Neural progenitor cell (in vitro differentiated cells): ENCODE data around the gene GOLGA8F. TPM values are rescaled to one million over a fixed set of nuclear protein-coding genes. Genes with fewer than 3 reads are reported as not detected.
"Not testable (repeated sequence)": the region's sequence is repeated elsewhere in the genome, so short reads cannot be mapped to it uniquely, and the experiment has no call there.

Source experiments
- DNase-seq: peaks from one replicate; pipeline ENCODE4 v3.0.0-alpha.2; 2016; ENCODE audit warnings: low spot score
- H2AFZ ChIP-seq: fragments of 200-600 bp; sonication (generic); replicated peaks from 2 replicates; pipeline ENCODE4 v1.6.1; 2016; ENCODE audit warnings: antibody characterized with exemption
- H3F3A ChIP-seq: fragments of 200-600 bp; sonication (generic); 2 replicates; pipeline ENCODE4 v1.6.1; 2016; ENCODE audit warnings: antibody characterized with exemption, low read depth
- H3K27ac ChIP-seq: fragments of 200-600 bp; sonication (generic); 2 replicates; pipeline ENCODE4 v1.5.1; 2016; ENCODE audit warnings: mild to moderate bottlenecking
- H3K27me3 ChIP-seq: fragments of 200-600 bp; sonication (generic); 2 replicates; pipeline ENCODE4 v1.6.1; 2016; ENCODE audit warnings: mild to moderate bottlenecking, moderate library complexity
- H3K36me3 ChIP-seq: fragments of 200-600 bp; sonication (generic); 2 replicates; pipeline ENCODE4 v1.5.1; 2016
- H3K4me1 ChIP-seq: fragments of 200-600 bp; sonication (generic); 2 replicates; pipeline ENCODE4 v1.6.1; 2016; ENCODE audit warnings: mixed run types
- H3K4me2 ChIP-seq: fragments of 200-600 bp; sonication (generic); 2 replicates; pipeline ENCODE4 v1.6.1; 2016
- H3K4me3 ChIP-seq: fragments of 200-600 bp; sonication (generic); 2 replicates; pipeline ENCODE4 v1.5.1; 2016
- H3K79me2 ChIP-seq: fragments of 200-600 bp; sonication (generic); 2 replicates; pipeline ENCODE4 v1.6.1; 2016; ENCODE audit warnings: low read depth
- H3K9ac ChIP-seq: fragments of 200-600 bp; sonication (generic); 2 replicates; pipeline ENCODE4 v1.6.1; 2016
- H3K9me3 ChIP-seq: fragments of 200-600 bp; sonication (generic); 2 replicates; pipeline ENCODE4 v1.5.1; 2016; ENCODE audit warnings: low read depth
- H4K20me1 ChIP-seq: fragments of 200-600 bp; sonication (generic); 2 replicates; pipeline ENCODE4 v1.6.1; 2016; ENCODE audit warnings: low read depth
- H3K27ac Mint-ChIP-seq: 3 replicates; pipeline ENCODE4 v1.8.0; 2021; ENCODE audit warnings: mixed read lengths
- H3K27me3 Mint-ChIP-seq: 2 replicates; pipeline ENCODE4 v1.8.0; 2022; ENCODE audit warnings: low read depth, mild to moderate bottlenecking, inconsistent platforms, moderate library complexity, mixed read lengths; ENCODE audit not compliant: insufficient read depth
- H3K36me3 Mint-ChIP-seq: 3 replicates; pipeline ENCODE4 v1.8.0; 2021; ENCODE audit warnings: mixed read lengths
- H3K4me1 Mint-ChIP-seq: 3 replicates; pipeline ENCODE4 v1.8.0; 2021; ENCODE audit warnings: mixed read lengths
- H3K4me3 Mint-ChIP-seq: 3 replicates; pipeline ENCODE4 v1.8.0; 2021; ENCODE audit warnings: mild to moderate bottlenecking, moderate library complexity, mixed read lengths
- H3K9me3 Mint-ChIP-seq: 3 replicates; pipeline ENCODE4 v1.8.0; 2020; ENCODE audit warnings: mixed read lengths
- total RNA-seq: library from RNA; depleted of rRNA; stranded (reverse); fragments of >200 nt; gene quantifications from 2 replicates; pipeline ENCODE4 v1.2.3, GENCODE V29; 2015; ENCODE audit warnings: low replicate concordance

Gene GOLGA8F, protein sequence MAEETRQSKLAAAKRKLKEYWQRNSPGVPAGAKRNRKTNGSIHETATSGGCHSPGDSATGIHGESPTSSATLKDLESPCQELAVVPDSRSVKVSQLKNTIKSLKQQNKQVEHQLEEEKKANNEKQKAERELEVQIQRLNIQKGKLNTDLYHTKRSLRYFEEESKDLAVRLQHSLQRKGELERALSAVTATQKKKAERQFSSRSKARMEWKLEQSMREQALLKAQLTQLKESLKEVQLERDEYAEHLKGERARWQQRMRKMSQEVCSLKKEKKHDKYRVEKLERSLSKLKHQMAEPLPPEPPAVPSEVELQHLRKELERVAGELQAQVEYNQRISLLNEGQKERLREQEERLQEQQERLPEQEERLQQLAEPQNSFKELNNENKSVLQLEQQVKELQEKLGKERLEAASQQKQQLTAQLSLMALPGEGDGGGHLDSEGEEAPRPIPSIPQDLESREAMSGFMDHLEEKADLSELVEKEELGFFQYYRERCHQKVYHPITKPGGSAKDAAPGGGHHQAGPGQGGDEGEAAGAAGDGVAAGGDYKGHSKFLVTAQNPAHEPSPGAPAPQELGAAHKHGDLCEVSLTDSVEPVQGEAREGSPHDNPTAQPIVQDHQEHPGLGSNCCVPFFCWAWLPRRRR
- total RNA-seq: not detected in 2 replicates

DNA sequence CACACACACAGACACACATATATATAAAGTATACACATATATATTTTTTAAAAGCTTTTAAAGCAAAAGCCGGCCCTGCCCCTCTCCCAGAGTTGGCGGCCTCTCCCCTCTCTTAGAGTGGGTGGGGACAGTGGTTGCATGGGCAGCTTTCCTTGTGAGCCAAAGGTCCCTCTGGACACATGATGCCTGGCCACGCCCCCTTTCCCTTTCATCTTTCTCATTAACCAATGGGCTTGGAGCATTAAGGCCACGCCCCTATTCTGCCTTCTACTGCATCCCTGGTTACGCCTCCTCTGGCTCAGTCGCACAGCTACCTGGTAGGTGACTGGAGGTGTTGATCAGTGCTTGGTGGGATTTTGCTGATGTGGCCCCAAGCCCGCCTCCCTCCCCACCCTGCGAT lies at the start of gene GOLGA8F:
Gene GOLGA8F, plus strand, starts transcription at position 301 of the 400 bp plus-strand sequence. Its CDS starts 98 bp downstream, at position 399.
- H3F3A ChIP-seq, H3K36me3 ChIP-seq, H3K27me3 ChIP-seq, H3K27ac ChIP-seq, H3K4me1 Mint-ChIP-seq, H3K79me2 ChIP-seq, DNase-seq, H3K4me1 ChIP-seq, H4K20me1 ChIP-seq, H3K4me2 ChIP-seq, H3K9me3 ChIP-seq, H2AFZ ChIP-seq, H3K9me3 Mint-ChIP-seq, H3K4me3 ChIP-seq, H3K4me3 Mint-ChIP-seq, H3K9ac ChIP-seq, H3K36me3 Mint-ChIP-seq, H3K27me3 Mint-ChIP-seq, H3K27ac Mint-ChIP-seq: not testable (repeated sequence)

GRCh38 chr15:28357984-28358383 lies 20.5 kb upstream of the GOLGA8F start, which contains the start of gene GOLGA6L24:
TSS of gene GOLGA6L24 (minus strand) at chr15:28358084. CDS start at chr15:28358023, 61 bp downstream.
- not testable (repeated sequence) for DNase-seq, H3K36me3 ChIP-seq, H3K4me1 ChIP-seq, H3K9ac ChIP-seq, H3K36me3 Mint-ChIP-seq, H3K27me3 Mint-ChIP-seq, H2AFZ ChIP-seq, H3K4me1 Mint-ChIP-seq, H3K9me3 Mint-ChIP-seq, H3F3A ChIP-seq, H3K27ac ChIP-seq, H3K27ac Mint-ChIP-seq, H3K79me2 ChIP-seq, H4K20me1 ChIP-seq, H3K4me3 Mint-ChIP-seq, H3K9me3 ChIP-seq, H3K4me2 ChIP-seq, H3K27me3 ChIP-seq, H3K4me3 ChIP-seq

DNA sequence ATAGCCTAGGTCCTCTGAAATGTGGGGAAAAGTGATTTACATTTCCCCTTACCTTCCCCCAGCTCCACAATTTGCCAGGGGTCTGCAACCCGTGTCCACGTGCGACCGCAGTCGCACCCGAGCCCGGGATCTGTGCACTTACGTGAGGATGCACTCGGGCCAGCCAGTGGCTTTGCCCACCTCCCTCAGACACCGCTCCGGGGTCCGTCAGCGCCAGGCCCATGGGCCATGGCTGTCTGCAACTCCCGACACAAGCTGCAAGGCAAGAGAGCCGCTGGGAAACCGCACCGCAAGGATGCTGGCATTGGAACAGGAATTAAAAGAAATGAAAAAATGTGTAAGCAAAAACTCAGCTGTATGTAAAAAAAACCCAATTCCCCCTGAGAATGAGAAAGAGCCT lies 13.0 kb upstream of the GOLGA8F start:
- not testable (repeated sequence) for H3K27ac ChIP-seq, DNase-seq, H4K20me1 ChIP-seq, H3K27me3 ChIP-seq, H3K27me3 Mint-ChIP-seq, H3K9me3 ChIP-seq, H3K4me3 ChIP-seq, H3K9me3 Mint-ChIP-seq, H3K4me1 ChIP-seq, H3K36me3 Mint-ChIP-seq, H3K36me3 ChIP-seq, H3K9ac ChIP-seq, H3F3A ChIP-seq, H3K4me2 ChIP-seq, H3K4me1 Mint-ChIP-seq, H3K27ac Mint-ChIP-seq, H3K79me2 ChIP-seq, H3K4me3 Mint-ChIP-seq, H2AFZ ChIP-seq

- H3K36me3 ChIP-seq, H3F3A ChIP-seq, H2AFZ ChIP-seq, H3K4me1 Mint-ChIP-seq, H3K4me3 Mint-ChIP-seq, H3K27ac Mint-ChIP-seq, H3K79me2 ChIP-seq, H3K4me1 ChIP-seq, H4K20me1 ChIP-seq, H3K27me3 Mint-ChIP-seq, H3K4me3 ChIP-seq, H3K27ac ChIP-seq, DNase-seq, H3K27me3 ChIP-seq, H3K9me3 ChIP-seq, H3K9ac ChIP-seq, H3K9me3 Mint-ChIP-seq, H3K4me2 ChIP-seq, H3K36me3 Mint-ChIP-seq: not testable (repeated sequence)
These were observed 1.6 kb downstream of the GOLGA8F start for GRCh38 chr15:28380053-28380452.

- not testable (repeated sequence) for H3K9me3 Mint-ChIP-seq, H3K4me1 Mint-ChIP-seq, H3K36me3 ChIP-seq
These were observed 17.6 kb downstream of the GOLGA8F start for GRCh38 chr15:28396022-28396421.

GRCh38 chr15:28402774-28403435 lies 24.4 kb downstream of the GOLGA8F start:
- not testable (repeated sequence) for H3K4me3 ChIP-seq, H3K9me3 Mint-ChIP-seq, H3K9me3 ChIP-seq, H3K9ac ChIP-seq, H3K27ac ChIP-seq, H3K4me3 Mint-ChIP-seq, H3K36me3 ChIP-seq, H3K36me3 Mint-ChIP-seq, H3K27ac Mint-ChIP-seq, H3K4me1 ChIP-seq, H3K27me3 Mint-ChIP-seq, H3K27me3 ChIP-seq, H2AFZ ChIP-seq, H3F3A ChIP-seq, H3K4me1 Mint-ChIP-seq, H3K79me2 ChIP-seq, H3K4me2 ChIP-seq, DNase-seq, H4K20me1 ChIP-seq

More at GRCh38 chr15:28396022-28396421, 17.6 kb downstream of the GOLGA8F start:
- H2AFZ ChIP-seq, H3K4me1 ChIP-seq, H3K27ac ChIP-seq, H3K27ac Mint-ChIP-seq, H3K4me2 ChIP-seq, H3K9ac ChIP-seq, H3K36me3 Mint-ChIP-seq, H3F3A ChIP-seq, H3K9me3 ChIP-seq, H3K4me3 ChIP-seq, DNase-seq, H3K27me3 Mint-ChIP-seq, H4K20me1 ChIP-seq, H3K27me3 ChIP-seq, H3K4me3 Mint-ChIP-seq, H3K79me2 ChIP-seq: not testable (repeated sequence)

DNA sequence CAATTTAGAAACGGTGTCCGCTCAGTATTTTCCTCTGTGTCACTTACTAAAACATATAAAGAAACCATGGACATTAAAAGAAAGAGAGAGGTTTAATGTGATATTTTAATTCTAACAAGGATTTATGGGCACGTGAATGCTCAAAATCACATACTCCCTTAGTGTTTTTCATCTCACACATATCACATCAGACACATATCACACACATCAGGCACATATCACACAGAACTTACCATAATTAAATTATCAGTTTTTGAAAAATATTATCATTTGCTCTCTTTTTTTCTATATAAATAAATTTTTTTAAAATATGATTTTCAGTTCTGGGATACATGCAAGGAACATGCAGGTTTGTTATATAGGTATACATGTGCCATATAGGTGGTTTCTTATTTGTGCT lies 42.0 kb downstream of the GOLGA8F start:
- not testable (repeated sequence) for H3K9me3 ChIP-seq, H3K4me3 ChIP-seq, H3K79me2 ChIP-seq, H3K9me3 Mint-ChIP-seq, H3K4me1 Mint-ChIP-seq, H3K4me1 ChIP-seq, H3K36me3 ChIP-seq, H3K36me3 Mint-ChIP-seq, H3K4me2 ChIP-seq, H2AFZ ChIP-seq, DNase-seq, H3K27me3 Mint-ChIP-seq, H3K27ac ChIP-seq, H3K9ac ChIP-seq, H3K27ac Mint-ChIP-seq, H3F3A ChIP-seq, H4K20me1 ChIP-seq, H3K27me3 ChIP-seq, H3K4me3 Mint-ChIP-seq

- not testable (repeated sequence) for H3K4me2 ChIP-seq, H3K4me3 ChIP-seq, H3K79me2 ChIP-seq, H3F3A ChIP-seq, H3K9me3 ChIP-seq, H3K4me1 Mint-ChIP-seq, H4K20me1 ChIP-seq, H3K27me3 Mint-ChIP-seq, H3K27ac ChIP-seq, H3K4me1 ChIP-seq, H3K4me3 Mint-ChIP-seq, H3K27ac Mint-ChIP-seq, H2AFZ ChIP-seq, DNase-seq, H3K27me3 ChIP-seq, H3K36me3 ChIP-seq, H3K9me3 Mint-ChIP-seq, H3K9ac ChIP-seq, H3K36me3 Mint-ChIP-seq
These were observed 57.1 kb downstream of the GOLGA8F start for GRCh38 chr15:28435594-28435993.
